ENCODE results near the gene LMF2. TPM values are rescaled to one million over a fixed set of nuclear protein-coding genes. Genes with fewer than 3 reads are reported as not detected.

Gene LMF2
- total RNA-seq, 1 donor from 2014 or later: 65.8 TPM

GRCh38 chr22:50500452-50500851 is 7.0 kb downstream of the LMF2 start:
- Histone ChIP-seq H3K36me3 (peaks cover 25% of the 10 kb centered on the region), H3K27ac (no peak overlapping the region), H3K4me1 (peaks cover 5% of the 10 kb centered on the region), H3K27me3 (no peaks in the 10 kb centered on the region), H3K9me3 (no peaks in the 10 kb centered on the region), H3K4me3 (no peak overlapping the region)
- no peak for DNase-seq
- no peak for TF ChIP-seq CTCF (IDR thresholded peaks at IDR 0.05)
- ATAC-seq: no peak
- intact Hi-C loops (cut with DNase I): loop anchor here (10.0 kb wide), 1 partner anchor 236 kb away; the partner anchor contains the start of gene MAPK12

GRCh38 chr22:50498322-50498890 is 9.1 kb downstream of the LMF2 start:
- TF ChIP-seq CTCF (IDR thresholded peaks at IDR 0.05): peak; percentile 69
- H3K9me3 ChIP-seq: no peaks in the 10 kb centered on the region
- ATAC-seq: peak; percentile 94
- no peak overlapping the region for H3K27ac ChIP-seq
- no peak for DNase-seq
- intact Hi-C loops (cut with DNase I): no loop called here
- no peaks in the 10 kb centered on the region for H3K27me3 ChIP-seq
- peaks cover 5% of the 10 kb centered on the region for H3K4me1 ChIP-seq
- peaks cover 12% of the 10 kb centered on the region for H3K36me3 ChIP-seq
- H3K4me3 ChIP-seq: no peak overlapping the region

- ATAC-seq: no peak
- Histone ChIP-seq H3K36me3 (no peaks in the 10 kb centered on the region), H3K4me1 (peaks cover 5% of the 10 kb centered on the region), H3K27me3 (no peaks in the 10 kb centered on the region), H3K27ac (no peak overlapping the region), H3K9me3 (no peaks in the 10 kb centered on the region), H3K4me3 (no peak overlapping the region)
- no peak for TF ChIP-seq CTCF (IDR thresholded peaks at IDR 0.05)
- intact Hi-C loops (cut with DNase I): no loop called here
- no peak for DNase-seq
Observed at GRCh38 chr22:50497093-50497492, 10.4 kb downstream of the LMF2 start.

GRCh38 chr22:50490531-50491308 is 16.8 kb downstream of the LMF2 start:
- no peak overlapping the region for H3K27ac ChIP-seq
- H3K27me3 ChIP-seq: no peaks in the 10 kb centered on the region
- peak; percentile 81 for ATAC-seq

More at GRCh38 chr22:50490531-50491308, 16.8 kb downstream of the LMF2 start:
- intact Hi-C loops (cut with DNase I): no loop called here
- DNase-seq: peak; percentile 77
- H3K4me3 ChIP-seq: no peak overlapping the region
- H3K4me1 ChIP-seq: no peaks in the 10 kb centered on the region
- no peak for TF ChIP-seq CTCF (IDR thresholded peaks at IDR 0.05)
- H3K9me3 ChIP-seq: no peaks in the 10 kb centered on the region
- H3K36me3 ChIP-seq: no peaks in the 10 kb centered on the region
